Skeletal muscle tissue (tissue), 4 donors: ENCODE measurements around the gene CHCHD6. TPM values are rescaled to one million over a fixed set of nuclear protein-coding genes. Genes with fewer than 3 reads are reported as not detected.

ENCODE experiments used
- H3K27ac ChIP-seq: one replicate; pipeline ENCODE4 v1.7.0; 2013; ENCODE audit warnings: mild to moderate bottlenecking, low read depth, low read length, inconsistent platforms
- H3K27me3 ChIP-seq, 3 donors: one replicate each; pipeline ENCODE4 v1.7.0; 2013; ENCODE audit warnings: low read length in 3 of 3; ENCODE audit not compliant: control insufficient read depth in 3 of 3, insufficient read depth in 3 of 3
- H3K36me3 ChIP-seq, 3 donors: one replicate each; pipeline ENCODE4 v1.7.0; 2013; ENCODE audit warnings: low read length in 3 of 3; ENCODE audit not compliant: control insufficient read depth in 3 of 3, insufficient read depth in 3 of 3
- H3K4me1 ChIP-seq, 3 donors: one replicate each; pipeline ENCODE4 v1.7.0; 2013; ENCODE audit warnings: low read length in 3 of 3, mild to moderate bottlenecking in 3 of 3; ENCODE audit not compliant: control insufficient read depth in 3 of 3, insufficient read depth in 3 of 3
- H3K4me3 ChIP-seq, 3 donors: one replicate each; pipeline ENCODE4 v1.7.0; 2013; ENCODE audit warnings: low read length in 3 of 3
- H3K9ac ChIP-seq, 3 donors: one replicate each; pipeline ENCODE4 v1.7.0; 2013; ENCODE audit warnings: low read length in 3 of 3, mild to moderate bottlenecking in 3 of 3, moderate library complexity in 2 of 3, low read depth in 1 of 3
- H3K9me3 ChIP-seq, 3 donors: one replicate each; pipeline ENCODE4 v1.7.0; 2013; ENCODE audit warnings: low read length in 3 of 3; ENCODE audit not compliant: control insufficient read depth in 3 of 3
- total RNA-seq: library from RNA; depleted of rRNA; stranded (reverse); fragments of >200 nt; gene quantifications from one replicate; pipeline ENCODE4 v1.2.3, GENCODE V29; 2014
- donor health status: Osteomylitis.

Gene CHCHD6
- total RNA-seq, 1 donor from 2014 or later, result 8.9 TPM

DNA sequence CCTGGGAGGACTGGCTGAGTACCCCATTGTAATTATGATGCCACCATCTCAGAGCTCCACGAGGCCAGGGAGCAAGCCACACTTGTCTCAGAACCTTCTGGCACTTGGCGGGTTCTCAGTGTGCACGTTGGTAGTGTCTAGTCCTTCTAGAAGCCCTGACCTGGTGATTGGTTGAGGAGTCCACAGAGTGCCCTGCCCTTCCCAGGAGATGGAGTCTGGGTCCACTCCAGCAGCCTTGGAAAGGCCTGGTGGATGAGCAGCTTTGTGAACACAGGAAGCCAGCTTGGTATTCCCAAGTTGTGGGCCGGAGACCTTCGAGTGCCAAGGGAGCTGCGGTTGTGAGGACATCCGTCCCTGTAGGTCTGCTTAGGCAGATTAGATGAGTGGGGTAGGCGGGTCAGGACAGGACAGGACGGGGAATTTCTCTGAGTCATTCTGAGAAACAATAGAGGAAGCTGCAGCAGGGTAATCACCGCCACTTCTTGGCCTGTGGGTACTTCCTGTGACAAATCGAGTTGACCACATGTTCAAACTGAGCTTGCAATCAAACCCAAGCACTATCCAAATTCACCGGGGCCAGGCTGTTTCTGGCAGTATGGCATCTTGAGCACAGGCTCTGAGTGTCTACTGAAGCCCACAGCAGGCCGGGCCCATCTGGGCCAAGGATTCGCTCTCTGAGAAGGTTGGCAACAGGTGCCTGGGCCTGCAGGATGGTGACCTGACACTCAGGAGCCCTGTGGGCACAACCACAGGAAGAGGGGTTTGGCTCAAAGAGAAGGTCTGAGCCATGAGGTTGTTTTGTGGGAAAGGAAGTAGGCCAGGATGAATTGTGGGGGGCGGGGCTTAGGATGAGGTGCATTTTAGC lies 207.4 kb downstream of the CHCHD6 start:
- peak overlapping the region; percentile 48 for H3K27ac ChIP-seq
- no peaks in the 10 kb centered on the region for H3K36me3 ChIP-seq
- no peaks in the 10 kb centered on the region for H3K9me3 ChIP-seq
- no peak overlapping the region for H3K9ac ChIP-seq
- H3K4me3 ChIP-seq, result peak overlapping the region in 1 of 3 donors; percentile 3
- no peaks in the 10 kb centered on the region for H3K27me3 ChIP-seq
- H3K4me1 ChIP-seq, result peaks cover 16 to 21% (median 20%) of the 10 kb centered on the region in 3 donors

DNA sequence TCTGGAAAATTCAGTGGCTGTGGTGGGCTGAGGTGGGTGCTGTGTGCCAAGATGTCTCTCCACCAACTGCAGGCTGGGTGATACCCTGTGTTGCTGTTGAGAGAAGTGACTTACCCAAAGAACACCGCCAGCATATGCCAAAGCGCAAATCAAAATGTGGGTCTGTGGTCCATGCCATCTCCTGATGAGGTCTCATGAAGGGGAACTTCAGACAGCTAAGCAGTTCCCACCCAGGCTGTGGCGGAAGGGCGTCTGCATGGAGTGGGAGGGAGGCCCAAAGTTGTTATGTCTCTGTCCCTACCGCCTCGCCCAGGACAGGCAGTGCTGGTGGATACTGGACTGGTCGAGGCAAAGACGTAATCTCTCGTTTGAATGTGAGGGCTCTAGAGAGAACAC lies 208.0 kb downstream of the CHCHD6 start:
- no peaks in the 10 kb centered on the region for H3K27me3 ChIP-seq
- no peak overlapping the region for H3K9ac ChIP-seq
- H3K27ac ChIP-seq, result peak overlapping the region; percentile 48
- H3K36me3 ChIP-seq, result no peaks in the 10 kb centered on the region
- no peaks in the 10 kb centered on the region for H3K9me3 ChIP-seq
- H3K4me1 ChIP-seq, result peaks cover 16 to 21% (median 20%) of the 10 kb centered on the region in 3 donors
- no peak overlapping the region for H3K4me3 ChIP-seq

DNA sequence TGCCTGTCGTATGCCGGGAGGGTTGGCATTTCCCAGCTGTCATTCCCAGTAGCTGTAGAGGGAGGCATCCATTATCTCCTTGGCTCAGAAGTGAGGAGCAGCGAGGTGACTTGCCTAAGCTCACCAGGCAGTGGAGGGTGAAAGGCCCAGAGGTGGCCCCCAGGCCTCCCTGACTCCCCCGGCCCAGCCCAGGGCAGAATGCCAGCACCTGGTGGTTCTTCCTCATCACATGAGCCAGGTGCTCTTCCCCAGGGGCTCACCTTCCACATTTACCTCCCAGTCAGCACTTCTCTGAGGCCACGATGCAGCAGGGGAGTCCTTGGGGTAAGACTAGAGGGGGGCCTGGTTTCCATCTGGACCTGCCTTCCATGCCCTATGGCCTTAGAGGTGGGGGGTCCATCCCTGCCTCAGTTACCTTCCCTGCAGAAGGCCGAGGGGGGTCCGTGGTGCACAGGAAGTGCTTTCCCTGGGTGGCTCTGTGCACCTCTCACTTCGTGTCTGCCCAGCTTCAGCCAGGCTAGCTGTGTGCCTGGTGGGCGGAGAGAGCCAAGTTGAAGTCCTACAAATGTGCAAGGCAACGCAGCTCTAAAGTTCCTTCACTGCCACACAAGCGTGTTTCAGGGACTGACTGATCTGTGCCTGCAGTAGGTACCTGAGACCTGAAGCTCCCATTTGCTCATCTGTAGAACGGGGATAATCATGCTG lies 208.6 kb downstream of the CHCHD6 start:
- H3K27ac ChIP-seq, result no peak overlapping the region
- H3K27me3 ChIP-seq, result no peaks in the 10 kb centered on the region
- no peaks in the 10 kb centered on the region for H3K9me3 ChIP-seq
- peaks cover 16 to 21% (median 19%) of the 10 kb centered on the region in 3 donors for H3K4me1 ChIP-seq
- no peak overlapping the region for H3K4me3 ChIP-seq
- H3K9ac ChIP-seq, result no peak overlapping the region
- H3K36me3 ChIP-seq, result no peaks in the 10 kb centered on the region

GRCh38 chr3:126913524-126913923 lies 209.5 kb downstream of the CHCHD6 start:
- no peaks in the 10 kb centered on the region for H3K9me3 ChIP-seq
- H3K4me1 ChIP-seq, result peaks cover 16 to 21% (median 18%) of the 10 kb centered on the region in 3 donors
- no peak overlapping the region for H3K4me3 ChIP-seq
- H3K27ac ChIP-seq, result no peak overlapping the region
- H3K36me3 ChIP-seq, result no peaks in the 10 kb centered on the region
- H3K9ac ChIP-seq, result no peak overlapping the region
- H3K27me3 ChIP-seq, result no peaks in the 10 kb centered on the region

- Histone ChIP-seq H3K27me3 (no peaks in the 10 kb centered on the region), H3K27ac (no peak overlapping the region), H3K4me1 (peaks cover 16 to 21% (median 18%) of the 10 kb centered on the region in 3 donors), H3K36me3 (no peaks in the 10 kb centered on the region), H3K9ac (no peak overlapping the region), H3K4me3 (no peak overlapping the region), H3K9me3 (no peaks in the 10 kb centered on the region)
Measured at GRCh38 chr3:126914226-126914625, 210.2 kb downstream of the CHCHD6 start.

GRCh38 chr3:126915015-126915414 lies 211.0 kb downstream of the CHCHD6 start:
- no peak overlapping the region for H3K4me3 ChIP-seq
- no peaks in the 10 kb centered on the region for H3K9me3 ChIP-seq
- no peaks in the 10 kb centered on the region for H3K27me3 ChIP-seq
- no peak overlapping the region for H3K27ac ChIP-seq
- H3K36me3 ChIP-seq, result no peaks in the 10 kb centered on the region
- no peak overlapping the region for H3K9ac ChIP-seq
- peaks cover 16 to 21% (median 18%) of the 10 kb centered on the region in 3 donors for H3K4me1 ChIP-seq

GRCh38 chr3:126916546-126916945 lies 212.5 kb downstream of the CHCHD6 start:
- Histone ChIP-seq H3K9ac (no peak overlapping the region), H3K9me3 (no peaks in the 10 kb centered on the region), H3K4me1 (peaks cover 9 to 15% (median 12%) of the 10 kb centered on the region in 3 donors), H3K27ac (no peak overlapping the region), H3K4me3 (no peak overlapping the region), H3K27me3 (no peaks in the 10 kb centered on the region), H3K36me3 (no peaks in the 10 kb centered on the region)

DNA sequence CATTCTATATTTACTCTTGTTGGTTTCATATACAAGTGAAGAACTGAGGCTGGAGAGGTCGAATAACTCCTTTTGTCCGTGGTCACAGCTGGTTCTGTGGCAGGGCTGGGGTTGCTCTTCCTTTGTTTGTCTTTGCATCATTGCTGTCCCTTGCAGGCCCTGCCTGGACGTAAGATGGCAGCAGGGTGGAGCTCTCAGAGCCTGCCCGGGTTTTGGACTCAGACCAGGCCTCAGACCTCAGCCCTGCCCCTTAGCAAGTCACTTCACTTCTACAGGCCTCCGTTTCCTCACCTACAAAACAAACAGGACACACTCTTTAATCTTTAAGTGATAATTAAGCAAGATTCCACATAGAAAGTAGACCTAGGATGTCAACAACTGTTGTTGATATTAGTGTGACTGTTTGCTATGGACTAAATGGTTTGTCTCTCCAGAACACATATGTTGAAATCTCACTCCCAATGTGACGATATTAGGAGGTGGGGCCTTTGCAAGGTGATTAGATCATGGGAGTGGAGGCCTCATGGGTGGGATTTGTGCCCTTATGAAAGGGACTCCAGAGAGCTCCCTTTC lies 213.3 kb downstream of the CHCHD6 start:
- Histone ChIP-seq H3K27ac (no peak overlapping the region), H3K9me3 (no peaks in the 10 kb centered on the region), H3K4me3 (no peak overlapping the region), H3K36me3 (no peaks in the 10 kb centered on the region), H3K9ac (no peak overlapping the region), H3K27me3 (no peaks in the 10 kb centered on the region), H3K4me1 (peaks cover 3 to 9% (median 6%) of the 10 kb centered on the region in 3 donors)

DNA sequence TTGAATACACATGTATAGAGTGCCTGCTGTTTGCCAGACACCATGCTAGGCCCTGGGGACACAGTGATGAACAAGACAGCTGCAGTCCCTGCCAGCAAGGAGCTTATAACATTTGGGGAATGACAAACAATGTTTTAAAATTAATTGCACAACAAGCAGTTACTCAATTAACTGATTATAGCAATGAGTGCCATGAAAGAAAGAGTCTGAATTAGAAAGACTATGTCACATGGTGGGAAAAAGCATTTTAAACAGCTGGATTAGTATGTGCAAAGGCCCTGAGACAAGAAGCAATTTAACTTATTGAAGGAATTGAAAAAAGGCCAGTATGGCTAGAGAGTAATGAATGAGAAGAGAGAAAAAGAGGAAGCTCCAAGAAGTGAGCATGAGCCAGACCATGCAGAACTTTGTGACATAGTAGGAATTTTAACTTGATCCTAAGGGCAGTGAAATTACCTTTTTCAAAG lies 214.3 kb downstream of the CHCHD6 start:
- H3K27me3 ChIP-seq, result no peaks in the 10 kb centered on the region
- H3K27ac ChIP-seq, result no peak overlapping the region
- H3K4me3 ChIP-seq, result no peak overlapping the region
- H3K9ac ChIP-seq, result no peak overlapping the region
- peaks cover 3 to 6% (median 6%) of the 10 kb centered on the region in 3 donors for H3K4me1 ChIP-seq
- no peaks in the 10 kb centered on the region for H3K9me3 ChIP-seq
- no peaks in the 10 kb centered on the region for H3K36me3 ChIP-seq
